Uterus (tissue), 4 donors: ENCODE results near the gene INPP1. TPM values are rescaled to one million over a fixed set of nuclear protein-coding genes. Genes with fewer than 3 reads are reported as not detected.

Experiments
- DNase-seq, 2 donors: peaks; one replicate each; pipeline ENCODE4 v3.0.0-alpha.2; 2019 to 2020
- H3K27ac ChIP-seq, 2 donors: fragments of 200-600 bp; sonication (generic); 1 replicate in 1 of 2; 2 replicates in 1 of 2; pipeline ENCODE4 v1.5.1; 2016 to 2018
- H3K27me3 ChIP-seq, 2 donors: fragments of 200-600 bp; sonication (generic); one replicate each; pipeline ENCODE4 v1.5.1; 2018 to 2019; ENCODE audit warnings: control low read depth in 1 of 2
- H3K36me3 ChIP-seq, 2 donors: fragments of 200-600 bp; sonication (generic); one replicate each; pipeline ENCODE4 v1.5.1; 2019; ENCODE audit warnings: control low read depth in 1 of 2
- H3K4me1 ChIP-seq, 2 donors: fragments of 200-600 bp; sonication (generic); one replicate each; pipeline ENCODE4 v1.5.1; 2018 to 2019; ENCODE audit warnings: control low read depth in 1 of 2
- H3K4me3 ChIP-seq, 2 donors: fragments of 200-600 bp; sonication (generic); 1 replicate in 1 of 2; 2 replicates in 1 of 2; pipeline ENCODE4 v1.5.1; 2018 to 2019; ENCODE audit warnings: mild to moderate bottlenecking in 1 of 2
- H3K9me3 ChIP-seq, 2 donors: fragments of 200-600 bp; sonication (generic); one replicate each; pipeline ENCODE4 v1.5.1; 2019; ENCODE audit warnings: control low read depth in 1 of 2
- CTCF ChIP-seq, 4 experiments: fragments of 200-600 bp in 2 of 4; fragments of 450-650 bp in 2 of 4; sonication (generic) in 2 of 4; IDR thresholded peaks; one replicate each; pipeline ENCODE4 v1.5.1; 2016 to 2019; ENCODE audit warnings: antibody characterized with exemption in 4 of 4, mild to moderate bottlenecking in 2 of 4, moderate library complexity in 1 of 4
- POLR2A ChIP-seq, 2 donors: fragments of 450-650 bp; IDR thresholded peaks; one replicate each; pipeline ENCODE4 v1.6.1; 2016; ENCODE audit warnings: antibody characterized with exemption in 2 of 2, mild to moderate bottlenecking in 1 of 2, moderate library complexity in 1 of 2
- intact Hi-C: fragments of 100-400 bp; cut with DNase I; formaldehyde crosslinking; loops from one replicate; pipeline ENCODE4 v1.15.1; 2023; ENCODE audit warnings: low total_unique reads
- total RNA-seq, 4 donors: library from RNA; depleted of rRNA in 3 of 4; stranded (reverse); fragments of >200 nt in 3 of 4; gene quantifications; one replicate each; pipeline versions ENCODE4 v1.1.0 to v1.2.4, GENCODE V29; 2014 to 2023
- donor health status: DM: yes; HTN: yes; CAD: no.

INPP1 gene
- total RNA-seq, 4 donors from 2014 or later: 2.1 to 40.2 (median 23.5) TPM

GRCh38 chr2:190415251-190415650 is 71.9 kb downstream of the INPP1 start:
- no peaks in the 10 kb centered on the region for H3K4me1 ChIP-seq
- no peaks in the 10 kb centered on the region for H3K9me3 ChIP-seq
- DNase-seq: no peak
- H3K36me3 ChIP-seq: no peaks in the 10 kb centered on the region
- no peaks in the 10 kb centered on the region for H3K27me3 ChIP-seq
- intact Hi-C loops: no loop called here
- H3K4me3 ChIP-seq: no peak overlapping the region
- H3K27ac ChIP-seq: peak overlapping the region in 1 of 2 donors; percentile 47
- TF ChIP-seq CTCF (IDR thresholded peaks at IDR 0.05) (no peak), POLR2A (IDR thresholded peaks at IDR 0.05) (no peak)

GRCh38 chr2:190415794-190416775 is 72.7 kb downstream of the INPP1 start:
- Histone ChIP-seq H3K27ac (peak overlapping the region in 1 of 2 donors; percentile 47), H3K9me3 (no peaks in the 10 kb centered on the region), H3K36me3 (no peaks in the 10 kb centered on the region), H3K4me1 (peaks cover 0 to 4% of the 10 kb centered on the region in 2 donors), H3K27me3 (no peaks in the 10 kb centered on the region), H3K4me3 (no peak overlapping the region)
- intact Hi-C loops: no loop called here
- TF ChIP-seq CTCF (IDR thresholded peaks at IDR 0.05) (no peak), POLR2A (IDR thresholded peaks at IDR 0.05) (no peak)
- DNase-seq: no peak

- no peaks in the 10 kb centered on the region for H3K27me3 ChIP-seq
- H3K4me3 ChIP-seq: no peak overlapping the region
- H3K36me3 ChIP-seq: no peaks in the 10 kb centered on the region
- intact Hi-C loops: no loop called here
- peaks cover 0 to 4% of the 10 kb centered on the region in 2 donors for H3K4me1 ChIP-seq
- no peak for DNase-seq
- H3K27ac ChIP-seq: peak overlapping the region in 1 of 2 donors; percentile 47
- TF ChIP-seq CTCF (IDR thresholded peaks at IDR 0.05): no peak
- H3K9me3 ChIP-seq: no peaks in the 10 kb centered on the region
Observed at GRCh38 chr2:190417045-190417842, 73.9 kb downstream of the INPP1 start.

GRCh38 chr2:190418727-190419126 is 75.3 kb downstream of the INPP1 start:
- Histone ChIP-seq H3K27me3 (no peaks in the 10 kb centered on the region), H3K9me3 (no peaks in the 10 kb centered on the region), H3K27ac (no peak overlapping the region), H3K4me3 (no peak overlapping the region), H3K36me3 (no peaks in the 10 kb centered on the region), H3K4me1 (peaks cover 0 to 4% of the 10 kb centered on the region in 2 donors)
- intact Hi-C loops: no loop called here
- no peak for TF ChIP-seq CTCF (IDR thresholded peaks at IDR 0.05)
- TF ChIP-seq POLR2A (IDR thresholded peaks at IDR 0.05): no peak
- DNase-seq: no peak
